HCT116 (cell line): ENCODE results near the gene MACROH2A1. TPM values are rescaled to one million over a fixed set of nuclear protein-coding genes. Genes with fewer than 3 reads are reported as not detected.

Experiments
- ATAC-seq: fragments of 200-7000 bp; cut with Tn5 transposase; 2 replicates; pipeline ENCODE4 v1.9.1; 2020; ENCODE audit warnings: mild to moderate bottlenecking, moderate library complexity
- BruUV-seq: library from RNA; stranded (reverse); fragments of 400-500 nt; replicated peaks from 2 replicates; lab custom pipeline; 2021; lab: Mats Ljungman, UMichigan
- CTCF ChIA-PET: fragments of 300-600 bp; sonication (Branson Sonifier 250); formaldehyde crosslinking; loops from one replicate; lab custom pipeline; 2021; ENCODE audit warnings: antibody characterized with exemption; lab: Charles Lee
- POLR2A ChIA-PET: fragments of 300-600, 350-600 bp; sonication (Branson Sonifier 250); formaldehyde crosslinking; loops from one replicate; lab custom pipeline; 2021; ENCODE audit warnings: antibody characterized with exemption; lab: Charles Lee
- RAD21 ChIA-PET, 2 experiments: fragments of 300-600 bp; sonication (Branson Sonifier 250); formaldehyde crosslinking; loops; one replicate each; lab custom pipeline; 2023; ENCODE audit warnings: low total read pairs in 2 of 2; ENCODE audit not compliant: uncharacterized antibody in 2 of 2, unreplicated experiment in 2 of 2, low non-redundant PET in 1 of 2; lab: Charles Lee
- DNase-seq: peaks from one replicate; pipeline ENCODE4 v3.0.0-alpha.2; 2010; ENCODE audit warnings: low read depth, low spot score
- H2AFZ ChIP-seq: fragments of 200-600 bp; shearing (Covaris generic), sonication (generic); 2 replicates; pipeline ENCODE4 v1.6.1; 2017; ENCODE audit warnings: low read depth, mixed run types, mixed read lengths, antibody characterized with exemption, low read length; ENCODE audit not compliant: poor library complexity, severe bottlenecking
- H3K27ac ChIP-seq: 2 replicates; pipeline ENCODE4 v1.5.1; 2012; ENCODE audit warnings: low read depth, low read length
- H3K27me3 ChIP-seq: fragments of 200-600 bp; sonication (generic); 2 replicates; pipeline ENCODE4 v1.6.1; 2016; ENCODE audit warnings: mixed run types, low read length, mixed read lengths; ENCODE audit not compliant: insufficient read depth
- H3K36me3 ChIP-seq, 2 experiments: fragments of 200-500 bp in 1 of 2; fragments of 200-600 bp in 1 of 2; sonication (Bioruptor generic) in 1 of 2; sonication (generic) in 1 of 2; 2 replicates each; pipeline versions ENCODE4 v1.5.1 to v1.6.1; 2014 to 2016; ENCODE audit warnings: low read length in 2 of 2, inconsistent platforms in 1 of 2, mixed read lengths in 1 of 2, mixed run types in 1 of 2; ENCODE audit not compliant: insufficient read depth in 2 of 2, control insufficient read depth in 1 of 2
- H3K4me1 ChIP-seq, 2 experiments: fragments of 200-600 bp in 1 of 2; sonication (generic) in 1 of 2; 2 replicates each; pipeline versions ENCODE4 v1.5.1 to v1.6.1; 2012 to 2017; ENCODE audit warnings: low read length in 2 of 2, inconsistent platforms in 1 of 2, mild to moderate bottlenecking in 1 of 2, mixed read lengths in 1 of 2, mixed run types in 1 of 2, moderate library complexity in 1 of 2; ENCODE audit not compliant: insufficient read depth in 2 of 2, control insufficient read depth in 1 of 2
- H3K4me2 ChIP-seq: fragments of 200-600 bp; sonication (generic); 2 replicates; pipeline ENCODE4 v1.6.1; 2017; ENCODE audit warnings: mixed run types, low read length, mixed read lengths
- H3K4me3 ChIP-seq, 2 experiments: fragments of 200-600 bp in 1 of 2; sonication (generic) in 1 of 2; replicated peaks in 1 of 2; 2 replicates each; pipeline ENCODE4 v1.5.1; 2011 to 2016; ENCODE audit warnings: low read length in 2 of 2, control low read depth in 1 of 2, low read depth in 1 of 2, mild to moderate bottlenecking in 1 of 2, mixed read lengths in 1 of 2, mixed run types in 1 of 2
- H3K79me2 ChIP-seq: fragments of 200-600 bp; sonication (generic); 2 replicates; pipeline ENCODE4 v1.6.1; 2017; ENCODE audit warnings: mild to moderate bottlenecking, mixed run types, low read length, moderate library complexity, mixed read lengths; ENCODE audit not compliant: insufficient read depth
- H3K9ac ChIP-seq: fragments of 200-600 bp; sonication (generic); 2 replicates; pipeline ENCODE4 v1.6.1; 2016; ENCODE audit warnings: low read length, mixed read lengths
- H3K9me2 ChIP-seq: fragments of 200-600 bp; sonication (generic), shearing (Covaris generic); 2 replicates; pipeline ENCODE4 v1.6.1; 2017; ENCODE audit warnings: mixed run types, mild to moderate bottlenecking, moderate library complexity; ENCODE audit not compliant: insufficient read depth
- H3K9me3 ChIP-seq, 2 experiments: fragments of 200-500 bp in 1 of 2; fragments of 200-600 bp in 1 of 2; sonication (Bioruptor generic) in 1 of 2; sonication (generic) in 1 of 2; 2 replicates each; pipeline ENCODE4 v1.6.1; 2014 to 2017; ENCODE audit warnings: low read length in 2 of 2, mixed read lengths in 2 of 2, inconsistent platforms in 1 of 2, low read depth in 1 of 2, mild to moderate bottlenecking in 1 of 2, mixed run types in 1 of 2, moderate library complexity in 1 of 2; ENCODE audit not compliant: control insufficient read depth in 1 of 2, insufficient read depth in 1 of 2
- H4K20me1 ChIP-seq: fragments of 200-600 bp; sonication (generic), shearing (Covaris generic); 2 replicates; pipeline ENCODE4 v1.6.1; 2017; ENCODE audit warnings: mixed run types, mild to moderate bottlenecking, moderate library complexity; ENCODE audit not compliant: insufficient read depth
- CEBPB ChIP-seq: IDR thresholded peaks from 2 replicates; pipeline ENCODE4 v1.6.1; 2012; ENCODE audit warnings: low read depth
- CTCF ChIP-seq, 3 experiments: fragments of 200-600 bp in 1 of 3; sonication (generic) in 1 of 3; IDR thresholded peaks in 2 of 3; conservative IDR thresholded peaks in 1 of 3; 2 replicates each; pipeline ENCODE4 v1.5.1; 2012 to 2017; ENCODE audit warnings: low read depth in 2 of 3, low read length in 2 of 3, antibody characterized with exemption in 1 of 3, borderline replicate concordance in 1 of 3, control low read depth in 1 of 3, mild to moderate bottlenecking in 1 of 3, mixed read lengths in 1 of 3, mixed run types in 1 of 3, moderate library complexity in 1 of 3; ENCODE audit not compliant: insufficient read depth in 1 of 3
- SRF ChIP-seq: IDR thresholded peaks from 2 replicates; pipeline ENCODE4 v1.6.1; 2012; ENCODE audit warnings: low read depth
- intact Hi-C: fragments of 100-400 bp; cut with micrococcal nuclease; formaldehyde crosslinking; loops from 2 replicates; pipeline ENCODE4 v1.10.0; 2022
- total RNA-seq: library from RNA; stranded (reverse); gene quantifications from one replicate; pipeline ENCODE4 v1.2.1, GENCODE V29; 2021; ENCODE audit not compliant: unreplicated experiment
- TF ChIP-seq, protein P1 (sequence below): IDR thresholded peaks from 2 replicates; pipeline ENCODE4 v1.6.1; 2012; ENCODE audit warnings: low read depth

The MACROH2A1 gene
- total RNA-seq, 1 experiment from 2014 or later = 218 TPM

DNA sequence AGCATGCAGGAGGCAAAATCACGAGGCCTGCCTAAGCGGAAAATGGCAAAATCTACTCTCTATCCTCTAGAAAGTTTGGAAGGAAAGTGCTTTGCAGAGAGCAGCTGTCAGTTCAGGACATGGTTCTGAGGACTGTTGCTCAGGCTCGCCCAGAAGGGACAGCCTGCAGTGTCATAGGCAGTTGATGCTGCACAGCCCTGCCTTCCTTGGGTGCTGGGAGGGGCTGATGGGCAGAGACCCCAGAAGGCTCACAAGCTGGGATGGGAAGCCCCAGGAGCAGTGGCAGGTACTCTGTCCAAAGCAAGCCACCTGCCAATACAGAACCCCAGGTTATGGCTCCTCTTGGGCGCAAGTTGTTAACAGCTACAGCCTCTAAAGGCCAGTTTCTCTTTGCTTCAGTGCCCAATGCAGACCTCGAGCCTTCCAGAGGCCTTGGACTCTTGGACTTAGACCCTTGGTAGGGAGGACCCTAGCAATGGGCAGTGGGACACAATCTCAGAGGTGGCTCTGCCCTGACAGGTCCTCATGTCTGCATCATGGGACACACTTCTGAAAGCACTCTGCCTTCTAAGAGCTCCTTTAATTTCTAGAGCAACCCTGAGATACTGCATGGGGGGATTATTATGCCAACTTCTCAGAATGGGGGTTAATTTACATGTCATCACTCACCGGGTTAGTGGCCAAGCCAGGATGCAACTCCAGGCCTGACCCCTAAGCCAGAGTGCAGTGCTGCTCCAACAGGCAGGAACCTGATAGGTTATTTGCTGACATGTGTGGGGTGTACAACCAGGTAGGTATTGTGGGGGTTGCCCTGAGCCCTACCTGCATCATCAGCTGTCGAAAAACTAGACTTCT is 57.1 kb downstream of the MACROH2A1 start:
- intact Hi-C loops = loop anchor here (5.0 kb wide), 1 partner anchor 530 kb away; no protein-coding TSS in a partner anchor
- H3K36me3 ChIP-seq = peaks cover 50 to 72% of the 10 kb centered on the region in 2 experiments
- H3K4me2 ChIP-seq = no peak overlapping the region
- CTCF ChIA-PET = no interaction called here
- no peaks in the 10 kb centered on the region for H3K27me3 ChIP-seq
- DNase-seq = no peak
- no peaks in the 10 kb centered on the region for H3K9me3 ChIP-seq
- BruUV-seq = no TSS peak
- H3K79me2 ChIP-seq = no peaks in the 10 kb centered on the region
- no peak overlapping the region for H3K4me3 ChIP-seq
- H3K4me1 ChIP-seq = no peaks in the 10 kb centered on the region
- no peak overlapping the region for H3K9ac ChIP-seq
- no peak for ATAC-seq
- TF ChIP-seq SRF = no peak
- TF ChIP-seq, all 23 proteins: peak for 0
- H3K9me2 ChIP-seq = no peaks in the 10 kb centered on the region
- H3K27ac ChIP-seq = no peak overlapping the region
- ChIA-PET POLR2A (no interaction called here), RAD21 (no interaction called here)
- no peaks in the 10 kb centered on the region for H4K20me1 ChIP-seq
- H2AFZ ChIP-seq = no peak overlapping the region

DNA sequence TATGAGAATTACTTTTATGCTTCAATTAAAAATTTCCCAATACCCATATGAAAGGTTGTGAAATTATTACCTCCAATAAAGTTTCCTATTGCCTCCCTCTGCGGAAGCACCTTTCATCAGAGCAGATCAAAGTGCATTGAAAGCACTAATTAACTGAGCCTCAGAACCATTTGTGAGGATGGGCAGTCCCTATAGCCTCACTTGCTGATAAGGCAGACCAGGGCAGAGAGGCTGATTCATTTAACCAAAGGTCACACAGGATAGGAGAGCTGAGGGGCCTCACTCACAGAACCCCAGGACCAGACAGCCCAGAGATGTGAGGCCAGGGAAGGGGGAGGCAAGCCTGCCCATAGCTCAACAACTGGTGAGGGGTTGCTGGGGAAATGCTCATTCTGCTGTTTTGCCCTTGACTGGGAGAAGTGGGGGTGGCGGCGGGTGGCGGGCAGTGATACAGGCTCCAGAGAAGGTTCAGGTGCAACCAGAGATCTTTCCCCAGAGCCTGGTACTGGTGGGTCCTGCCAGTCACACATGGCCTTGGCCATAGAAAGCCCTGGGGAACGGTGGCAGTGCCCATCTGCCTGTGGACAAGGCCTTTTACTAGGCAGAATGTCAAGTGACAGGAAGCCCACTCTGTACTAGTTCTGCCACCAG is 57.9 kb downstream of the MACROH2A1 start:
- BruUV-seq = no TSS peak
- no peak overlapping the region for H3K9ac ChIP-seq
- POLR2A ChIA-PET = no interaction called here
- H3K27ac ChIP-seq = no peak overlapping the region
- TF ChIP-seq, protein P1, sequence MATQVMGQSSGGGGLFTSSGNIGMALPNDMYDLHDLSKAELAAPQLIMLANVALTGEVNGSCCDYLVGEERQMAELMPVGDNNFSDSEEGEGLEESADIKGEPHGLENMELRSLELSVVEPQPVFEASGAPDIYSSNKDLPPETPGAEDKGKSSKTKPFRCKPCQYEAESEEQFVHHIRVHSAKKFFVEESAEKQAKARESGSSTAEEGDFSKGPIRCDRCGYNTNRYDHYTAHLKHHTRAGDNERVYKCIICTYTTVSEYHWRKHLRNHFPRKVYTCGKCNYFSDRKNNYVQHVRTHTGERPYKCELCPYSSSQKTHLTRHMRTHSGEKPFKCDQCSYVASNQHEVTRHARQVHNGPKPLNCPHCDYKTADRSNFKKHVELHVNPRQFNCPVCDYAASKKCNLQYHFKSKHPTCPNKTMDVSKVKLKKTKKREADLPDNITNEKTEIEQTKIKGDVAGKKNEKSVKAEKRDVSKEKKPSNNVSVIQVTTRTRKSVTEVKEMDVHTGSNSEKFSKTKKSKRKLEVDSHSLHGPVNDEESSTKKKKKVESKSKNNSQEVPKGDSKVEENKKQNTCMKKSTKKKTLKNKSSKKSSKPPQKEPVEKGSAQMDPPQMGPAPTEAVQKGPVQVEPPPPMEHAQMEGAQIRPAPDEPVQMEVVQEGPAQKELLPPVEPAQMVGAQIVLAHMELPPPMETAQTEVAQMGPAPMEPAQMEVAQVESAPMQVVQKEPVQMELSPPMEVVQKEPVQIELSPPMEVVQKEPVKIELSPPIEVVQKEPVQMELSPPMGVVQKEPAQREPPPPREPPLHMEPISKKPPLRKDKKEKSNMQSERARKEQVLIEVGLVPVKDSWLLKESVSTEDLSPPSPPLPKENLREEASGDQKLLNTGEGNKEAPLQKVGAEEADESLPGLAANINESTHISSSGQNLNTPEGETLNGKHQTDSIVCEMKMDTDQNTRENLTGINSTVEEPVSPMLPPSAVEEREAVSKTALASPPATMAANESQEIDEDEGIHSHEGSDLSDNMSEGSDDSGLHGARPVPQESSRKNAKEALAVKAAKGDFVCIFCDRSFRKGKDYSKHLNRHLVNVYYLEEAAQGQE = no peak
- no peak for TF ChIP-seq CTCF (IDR thresholded peaks at IDR 0.05 in 2 of 3, conservative IDR thresholded peaks at IDR 0.05 in 1 of 3; ENCODE audit: borderline replicate concordance in 1 of 3, insufficient read depth in 1 of 3, low read depth in 2 of 3, low read length in 2 of 3)
- no peak for TF ChIP-seq CEBPB
- no peak overlapping the region for H3K4me2 ChIP-seq
- H2AFZ ChIP-seq = no peak overlapping the region
- DNase-seq = no peak
- CTCF ChIA-PET = no interaction called here
- H3K79me2 ChIP-seq = no peaks in the 10 kb centered on the region
- H3K4me3 ChIP-seq = no peak overlapping the region
- no peaks in the 10 kb centered on the region for H3K4me1 ChIP-seq
- intact Hi-C loops = loop anchor here (5.0 kb wide), 1 partner anchor 529 kb away; no protein-coding TSS in a partner anchor
- H3K9me3 ChIP-seq = no peaks in the 10 kb centered on the region
- RAD21 ChIA-PET = no interaction called here
- H3K27me3 ChIP-seq = no peaks in the 10 kb centered on the region
- H4K20me1 ChIP-seq = no peaks in the 10 kb centered on the region
- no peak for ATAC-seq
- no peaks in the 10 kb centered on the region for H3K9me2 ChIP-seq
- H3K36me3 ChIP-seq = peaks cover 50 to 64% of the 10 kb centered on the region in 2 experiments
